T-helper 1 cell treated with Interleukin-12 subunit alpha and Interleukin-12 subunit beta and Interleukin-4 antibody, amounts not matched to agents 30 ng/mL and 1 ng/mL, for 36 hours (primary cell): ENCODE measurements around the gene KCTD15. TPM values are rescaled to one million over a fixed set of nuclear protein-coding genes. Genes with fewer than 3 reads are reported as not detected.

ENCODE experiments used
- intact Hi-C: fragments of 100-400 bp; cut with micrococcal nuclease; formaldehyde crosslinking; loops from one replicate; pipeline ENCODE4 v1.15.1; 2024
- total RNA-seq: library from RNA; stranded (reverse); gene quantifications from 2 replicates; pipeline ENCODE4 v1.2.3, GENCODE V29; 2022

Gene KCTD15
- total RNA-seq, result 4.2 TPM in 2 replicates

- intact Hi-C loops, result loop anchor here (1.0 to 10.0 kb wide), 3 partner anchors 24 to 558 kb away; no protein-coding TSS in a partner anchor
Observed at GRCh38 chr19:33796164-33796875, at the start of gene KCTD15. TSS of gene KCTD15 (plus strand) at chr19:33796870. CDS start at chr19:33800455, 3,585 bp downstream.

GRCh38 chr19:33747273-33747672, 49.4 kb upstream of the KCTD15 start:
- intact Hi-C loops, result no loop called here

- intact Hi-C loops, result no loop called here
Observed at GRCh38 chr19:33748231-33748630, 48.4 kb upstream of the KCTD15 start.

GRCh38 chr19:33749016-33749415, 47.7 kb upstream of the KCTD15 start:
- intact Hi-C loops, result no loop called here

- intact Hi-C loops, result no loop called here
Observed at GRCh38 chr19:33749619-33750175, 47.0 kb upstream of the KCTD15 start.

GRCh38 chr19:33750587-33751435, 45.9 kb upstream of the KCTD15 start:
- intact Hi-C loops, result no loop called here

GRCh38 chr19:33751436-33751770, 45.3 kb upstream of the KCTD15 start:
- intact Hi-C loops, result no loop called here

- intact Hi-C loops, result no loop called here
Observed at GRCh38 chr19:33752018-33752800, 44.5 kb upstream of the KCTD15 start.

GRCh38 chr19:33752945-33753344, 43.7 kb upstream of the KCTD15 start:
- intact Hi-C loops, result no loop called here

GRCh38 chr19:33754361-33754760, 42.3 kb upstream of the KCTD15 start:
- intact Hi-C loops, result no loop called here

- intact Hi-C loops, result no loop called here
Observed at GRCh38 chr19:33755099-33756035, 41.3 kb upstream of the KCTD15 start.

- intact Hi-C loops, result no loop called here
Observed at GRCh38 chr19:33756177-33756576, 40.5 kb upstream of the KCTD15 start.

GRCh38 chr19:33758541-33759013, 38.1 kb upstream of the KCTD15 start:
- intact Hi-C loops, result no loop called here

- intact Hi-C loops, result no loop called here
Observed at GRCh38 chr19:33759356-33759755, 37.3 kb upstream of the KCTD15 start.

- intact Hi-C loops, result no loop called here
Observed at GRCh38 chr19:33763633-33764371, 32.9 kb upstream of the KCTD15 start.

- intact Hi-C loops, result no loop called here
Observed at GRCh38 chr19:33766623-33767022, 30.0 kb upstream of the KCTD15 start.

- intact Hi-C loops, result no loop called here
Observed at GRCh38 chr19:33767898-33768413, 28.7 kb upstream of the KCTD15 start.

- intact Hi-C loops, result no loop called here
Observed at GRCh38 chr19:33769208-33769607, 27.5 kb upstream of the KCTD15 start.

GRCh38 chr19:33770107-33770506, 26.6 kb upstream of the KCTD15 start:
- intact Hi-C loops, result no loop called here
